Trophoblast cell (in vitro differentiated cells and primary cell): Measurements from ENCODE around the gene RNF144B.

Source experiments
- DNase-seq, 2 donors: peaks; one replicate each; pipeline ENCODE4 v3.0.0-alpha.2; 2016
- H2AFZ ChIP-seq: 2 replicates; pipeline ENCODE4 v1.6.1; 2013; ENCODE audit warnings: low read length, moderate library complexity, mild to moderate bottlenecking; ENCODE audit not compliant: insufficient read depth, poor library complexity
- H2AK5ac ChIP-seq: 2 replicates; pipeline ENCODE4 v1.6.1; 2013; ENCODE audit warnings: mild to moderate bottlenecking, low read length
- H2BK120ac ChIP-seq: 2 replicates; pipeline ENCODE4 v1.6.1; 2013; ENCODE audit warnings: low read length, mild to moderate bottlenecking, moderate library complexity; ENCODE audit not compliant: insufficient read depth, poor library complexity
- H2BK12ac ChIP-seq: 2 replicates; pipeline ENCODE4 v1.6.1; 2013; ENCODE audit warnings: mild to moderate bottlenecking, low read length, moderate library complexity
- H2BK5ac ChIP-seq: 2 replicates; pipeline ENCODE4 v1.6.1; 2013; ENCODE audit warnings: low read length, low read depth, moderate library complexity, mild to moderate bottlenecking; ENCODE audit not compliant: poor library complexity
- H3K14ac ChIP-seq: 2 replicates; pipeline ENCODE4 v1.6.1; 2013; ENCODE audit warnings: mild to moderate bottlenecking, low read length
- H3K18ac ChIP-seq: 2 replicates; pipeline ENCODE4 v1.6.1; 2013; ENCODE audit warnings: mild to moderate bottlenecking, low read length
- H3K23ac ChIP-seq: 2 replicates; pipeline ENCODE4 v1.6.1; 2013; ENCODE audit warnings: low read length
- H3K27ac ChIP-seq: 2 replicates; pipeline ENCODE4 v1.5.1; 2013; ENCODE audit warnings: low read depth, mild to moderate bottlenecking, inconsistent platforms, low read length, moderate library complexity
- H3K27me3 ChIP-seq: 2 replicates; pipeline ENCODE4 v1.6.1; 2013; ENCODE audit warnings: inconsistent platforms, mild to moderate bottlenecking, low read length, moderate library complexity; ENCODE audit not compliant: insufficient read depth
- H3K36me3 ChIP-seq, 2 experiments: 1 replicate in 1 of 2; 2 replicates in 1 of 2; pipeline ENCODE4 v1.6.1; 2013; ENCODE audit warnings: low read length in 2 of 2, mild to moderate bottlenecking in 2 of 2, moderate library complexity in 1 of 2; ENCODE audit not compliant: insufficient read depth in 2 of 2, control insufficient read depth in 1 of 2
- H3K4ac ChIP-seq: 2 replicates; pipeline ENCODE4 v1.6.1; 2013; ENCODE audit warnings: low read depth, mild to moderate bottlenecking, low read length, moderate library complexity
- H3K4me1 ChIP-seq, 2 experiments: 1 replicate in 1 of 2; 2 replicates in 1 of 2; pipeline ENCODE4 v1.6.1; 2013; ENCODE audit warnings: low read length in 2 of 2, mild to moderate bottlenecking in 2 of 2, moderate library complexity in 1 of 2; ENCODE audit not compliant: insufficient read depth in 2 of 2, control insufficient read depth in 1 of 2
- H3K4me2 ChIP-seq: 2 replicates; pipeline ENCODE4 v1.6.1; 2013; ENCODE audit warnings: inconsistent platforms, mild to moderate bottlenecking, low read length, moderate library complexity
- H3K4me3 ChIP-seq: 2 replicates; pipeline ENCODE4 v1.5.1; 2013; ENCODE audit warnings: mild to moderate bottlenecking, low read depth, low read length, inconsistent platforms
- H3K79me1 ChIP-seq: one replicate; pipeline ENCODE4 v1.6.1; 2013; ENCODE audit warnings: low read length
- H3K79me2 ChIP-seq: 2 replicates; pipeline ENCODE4 v1.6.1; 2013; ENCODE audit warnings: low read length, mild to moderate bottlenecking; ENCODE audit not compliant: control insufficient read depth, insufficient read depth, poor library complexity
- H3K9ac ChIP-seq: 2 replicates; pipeline ENCODE4 v1.6.1; 2013; ENCODE audit warnings: mild to moderate bottlenecking, low read length
- H3K9me3 ChIP-seq: 2 replicates; pipeline ENCODE4 v1.6.1; 2013; ENCODE audit warnings: low read depth, mild to moderate bottlenecking, control low read depth, inconsistent platforms, low read length; ENCODE audit not compliant: insufficient read depth
- H4K12ac ChIP-seq: 2 replicates; pipeline ENCODE4 v1.6.1; 2013; ENCODE audit warnings: low read depth, mild to moderate bottlenecking, low read length, moderate library complexity
- H4K8ac ChIP-seq: 2 replicates; pipeline ENCODE4 v1.6.1; 2013; ENCODE audit warnings: low read depth, mild to moderate bottlenecking, low read length, moderate library complexity
- H4K91ac ChIP-seq: one replicate; pipeline ENCODE4 v1.6.1; 2013; ENCODE audit warnings: low read depth, mild to moderate bottlenecking, low read length, moderate library complexity
- WGBS: extraction: QIAGEN DNeasy Blood & Tissue Kit; methylation state at CpG from one replicate; pipeline ENCODE4 v1.1.7; 2013; ENCODE audit warnings: missing lambda C conversion rate; ENCODE audit not compliant: insufficient read length, insufficient coverage; ENCODE audit errors: extremely low coverage; 5-methylcytosine and 5-hydroxymethylcytosine counted together

Gene RNF144B

DNA sequence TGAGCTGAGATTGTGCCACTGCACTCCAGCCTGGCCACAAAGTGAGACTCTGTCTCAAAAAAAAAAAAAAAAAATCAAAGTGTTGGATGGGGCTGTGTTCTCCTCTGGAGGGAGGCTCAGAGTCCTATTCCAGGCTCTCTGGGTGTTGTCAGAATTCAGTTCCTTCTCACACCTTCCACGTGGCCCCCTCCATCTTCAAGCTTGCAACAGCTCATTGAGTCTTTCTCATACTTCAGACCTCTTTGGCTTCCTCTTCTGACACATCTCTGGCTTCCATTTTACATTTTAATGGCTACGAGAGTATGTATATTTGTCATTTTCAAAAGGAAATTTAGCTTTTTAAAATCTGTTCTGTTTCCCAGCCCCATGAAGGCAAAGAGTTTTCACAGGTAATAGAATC lies 85.8 kb downstream of the RNF144B start:
- Histone ChIP-seq H2AFZ (no peak overlapping the region), H4K12ac (no peak overlapping the region), H3K4me2 (no peak overlapping the region), H3K18ac (no peak overlapping the region), H4K8ac (no peak overlapping the region), H3K27me3 (no peaks in the 10 kb centered on the region), H3K36me3 (no peaks in the 10 kb centered on the region), H2AK5ac (no peak overlapping the region), H2BK5ac (no peak overlapping the region), H3K23ac (no peak overlapping the region), H3K4me1 (no peaks in the 10 kb centered on the region), H4K91ac (no peak overlapping the region), H3K14ac (no peak overlapping the region), H3K4me3 (no peak overlapping the region), H3K79me2 (no peaks in the 10 kb centered on the region), H2BK120ac (no peak overlapping the region), H3K4ac (no peak overlapping the region), H2BK12ac (no peak overlapping the region), H3K27ac (no peak overlapping the region), H3K9me3 (no peaks in the 10 kb centered on the region), H3K79me1 (no peaks in the 10 kb centered on the region), H3K9ac (no peak overlapping the region)
- no peak for DNase-seq
- WGBS: no CpG with 5 or more reads among the region's 2 CpGs

DNA sequence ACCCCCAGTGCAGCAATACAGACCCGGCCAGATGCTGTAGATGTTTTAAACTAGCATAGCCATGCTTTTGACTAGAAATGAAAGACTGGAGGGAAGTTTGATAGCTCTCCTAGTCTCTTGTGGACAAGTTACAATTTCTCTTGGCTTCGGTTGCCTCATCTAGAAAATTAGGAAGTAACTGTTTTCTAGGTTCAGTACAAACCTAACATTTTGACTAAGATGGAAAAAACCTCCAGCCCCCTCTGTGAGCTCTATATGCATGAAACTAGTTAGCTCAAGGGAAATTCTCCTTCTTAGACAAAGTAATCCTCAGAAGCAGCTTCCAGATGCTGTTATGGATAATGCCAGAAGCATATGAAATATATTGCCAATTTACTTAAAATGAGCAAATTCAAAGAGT lies 86.6 kb downstream of the RNF144B start:
- Histone ChIP-seq H3K4me2 (no peak overlapping the region), H2BK5ac (no peak overlapping the region), H2BK120ac (no peak overlapping the region), H3K36me3 (no peaks in the 10 kb centered on the region), H3K4ac (no peak overlapping the region), H3K4me3 (no peak overlapping the region), H3K23ac (no peak overlapping the region), H4K12ac (no peak overlapping the region), H4K91ac (no peak overlapping the region), H3K18ac (no peak overlapping the region), H3K79me2 (no peaks in the 10 kb centered on the region), H3K14ac (no peak overlapping the region), H3K27me3 (no peaks in the 10 kb centered on the region), H2BK12ac (no peak overlapping the region), H4K8ac (no peak overlapping the region), H2AK5ac (no peak overlapping the region), H3K79me1 (no peaks in the 10 kb centered on the region), H3K4me1 (no peaks in the 10 kb centered on the region), H3K9me3 (no peaks in the 10 kb centered on the region), H3K27ac (no peak overlapping the region), H2AFZ (no peak overlapping the region), H3K9ac (no peak overlapping the region)
- DNase-seq: no peak
- WGBS: no CpG with 5 or more reads among the region's 2 CpGs

DNA sequence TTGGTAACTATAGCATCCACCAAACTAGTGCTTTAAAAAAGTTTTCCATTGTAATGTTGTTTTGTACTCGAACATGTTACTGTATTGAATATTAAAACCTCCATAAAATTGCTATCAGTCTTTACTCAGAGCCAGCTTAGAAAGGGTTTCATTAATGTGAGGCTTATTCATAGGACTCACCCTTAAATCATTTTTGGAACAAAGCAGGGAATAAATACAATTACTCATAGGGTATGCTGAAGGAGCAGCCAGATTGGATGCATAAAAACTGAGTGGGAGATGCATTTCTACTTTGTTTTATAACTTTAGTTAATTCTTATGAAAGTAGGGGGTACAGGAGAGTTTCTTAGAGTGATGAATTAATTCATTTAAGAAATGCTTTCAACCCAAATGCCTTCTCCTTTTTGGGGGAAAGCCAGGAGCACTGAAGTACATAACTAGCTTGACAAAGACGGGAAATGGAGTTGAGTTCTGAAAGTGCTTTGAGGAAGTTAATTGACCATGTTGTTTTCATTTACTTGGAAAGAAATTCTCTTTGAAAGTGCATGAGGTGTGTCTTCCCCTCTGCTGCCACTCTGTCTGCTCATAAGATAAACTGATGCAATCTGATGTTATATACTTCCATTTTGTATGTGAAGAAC lies 90.3 kb downstream of the RNF144B start:
- no peaks in the 10 kb centered on the region for H3K9me3 ChIP-seq
- H3K27ac ChIP-seq: no peak overlapping the region
- no peak overlapping the region for H2BK12ac ChIP-seq
- no peak overlapping the region for H3K4me2 ChIP-seq
- no peaks in the 10 kb centered on the region for H3K79me2 ChIP-seq
- DNase-seq: no peak
- no peak overlapping the region for H2AK5ac ChIP-seq
- H3K18ac ChIP-seq: no peak overlapping the region
- no peak overlapping the region for H2BK120ac ChIP-seq
- H3K27me3 ChIP-seq: no peaks in the 10 kb centered on the region
- no peaks in the 10 kb centered on the region for H3K79me1 ChIP-seq
- no peak overlapping the region for H3K14ac ChIP-seq
- H4K8ac ChIP-seq: no peak overlapping the region
- H2BK5ac ChIP-seq: no peak overlapping the region
- no peaks in the 10 kb centered on the region for H3K36me3 ChIP-seq
- H4K91ac ChIP-seq: no peak overlapping the region
- no peaks in the 10 kb centered on the region for H3K4me1 ChIP-seq
- no CpG with 5 or more reads among the region's 2 CpGs for WGBS
- H2AFZ ChIP-seq: no peak overlapping the region
- H3K23ac ChIP-seq: no peak overlapping the region
- H3K4ac ChIP-seq: no peak overlapping the region
- H3K4me3 ChIP-seq: no peak overlapping the region
- no peak overlapping the region for H3K9ac ChIP-seq
- H4K12ac ChIP-seq: no peak overlapping the region

DNA sequence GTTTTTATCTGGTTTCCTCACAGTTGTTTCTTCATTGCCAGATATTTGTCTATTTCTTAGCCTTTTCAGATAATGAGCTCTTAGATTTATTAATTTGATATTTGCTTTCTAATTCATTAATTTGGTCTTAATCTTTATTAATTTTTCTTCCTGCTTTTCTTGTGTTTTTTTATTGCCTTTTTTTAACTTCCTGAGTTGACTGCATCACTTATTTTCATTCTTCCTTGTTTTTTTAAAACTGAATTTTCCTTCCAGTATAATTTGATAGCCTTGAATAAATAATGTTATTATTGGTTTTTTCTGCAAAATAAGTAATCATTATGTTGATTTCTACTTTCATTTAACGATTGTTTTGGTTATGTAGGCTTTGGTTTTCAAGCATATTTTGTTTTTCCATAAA lies 91.5 kb downstream of the RNF144B start:
- WGBS: no CpG with 5 or more reads among the region's 1 CpG
- H3K4me2 ChIP-seq: no peak overlapping the region
- H3K4me1 ChIP-seq: no peaks in the 10 kb centered on the region
- no peak overlapping the region for H3K23ac ChIP-seq
- no peaks in the 10 kb centered on the region for H3K9me3 ChIP-seq
- H2BK12ac ChIP-seq: no peak overlapping the region
- no peaks in the 10 kb centered on the region for H3K36me3 ChIP-seq
- no peak overlapping the region for H3K18ac ChIP-seq
- no peak overlapping the region for H3K4ac ChIP-seq
- no peaks in the 10 kb centered on the region for H3K79me1 ChIP-seq
- H4K12ac ChIP-seq: no peak overlapping the region
- H4K91ac ChIP-seq: no peak overlapping the region
- H2BK120ac ChIP-seq: no peak overlapping the region
- H3K4me3 ChIP-seq: no peak overlapping the region
- no peak for DNase-seq
- no peaks in the 10 kb centered on the region for H3K79me2 ChIP-seq
- no peak overlapping the region for H3K27ac ChIP-seq
- no peak overlapping the region for H4K8ac ChIP-seq
- no peak overlapping the region for H3K14ac ChIP-seq
- H2AFZ ChIP-seq: no peak overlapping the region
- no peak overlapping the region for H2AK5ac ChIP-seq
- H3K9ac ChIP-seq: no peak overlapping the region
- no peak overlapping the region for H2BK5ac ChIP-seq
- H3K27me3 ChIP-seq: no peaks in the 10 kb centered on the region
